Globus pallidus (tissue), 1 donor: ENCODE measurements around the gene USHBP1.

Experiments used
- DNase-seq: peaks from one replicate; pipeline ENCODE4 v3.0.0-alpha.2; 2015; ENCODE audit warnings: low spot score

USHBP1 gene

GRCh38 chr19:17237747-17238706 lies 26.5 kb downstream of the USHBP1 start:
- DNase-seq = no peak

- DNase-seq = no peak
Measured at GRCh38 chr19:17236811-17237543, 27.6 kb downstream of the USHBP1 start.

GRCh38 chr19:17235971-17236777 lies 28.4 kb downstream of the USHBP1 start:
- no peak for DNase-seq

- DNase-seq = peak; percentile 66
Measured at GRCh38 chr19:17235300-17235970, 29.1 kb downstream of the USHBP1 start.

GRCh38 chr19:17234911-17235299 lies 29.6 kb downstream of the USHBP1 start:
- DNase-seq = no peak

- DNase-seq = no peak
Measured at GRCh38 chr19:17232258-17232657, 32.3 kb downstream of the USHBP1 start.

GRCh38 chr19:17229890-17230289 lies 34.7 kb downstream of the USHBP1 start:
- DNase-seq = no peak

- DNase-seq = no peak
Measured at GRCh38 chr19:17227798-17228367, 36.7 kb downstream of the USHBP1 start.

GRCh38 chr19:17226002-17226933 lies 38.3 kb downstream of the USHBP1 start, which contains the start of gene OCEL1:
OCEL1 (plus strand) TSS chr19:17226226; CDS start chr19:17226248, 22 bp downstream.
- peak; percentile 98 for DNase-seq

- DNase-seq = no peak
Measured at GRCh38 chr19:17225053-17225452, 39.5 kb downstream of the USHBP1 start.

- DNase-seq = no peak
Measured at GRCh38 chr19:17220207-17220758, 44.3 kb downstream of the USHBP1 start.

GRCh38 chr19:17219286-17219685 lies 45.3 kb downstream of the USHBP1 start:
- DNase-seq = no peak

- DNase-seq = no peak
Measured at GRCh38 chr19:17216058-17216670, 48.4 kb downstream of the USHBP1 start.

GRCh38 chr19:17215127-17215971 lies 49.2 kb downstream of the USHBP1 start, which contains the start of gene USE1:
USE1 (plus strand) TSS chr19:17215357; CDS start chr19:17215406, 49 bp downstream.
- DNase-seq = peak; percentile 90

GRCh38 chr19:17214508-17215126 lies 49.9 kb downstream of the USHBP1 start:
- no peak for DNase-seq

- no peak for DNase-seq
Measured at GRCh38 chr19:17213334-17213733, 51.2 kb downstream of the USHBP1 start.

GRCh38 chr19:17211547-17212446 lies 52.7 kb downstream of the USHBP1 start:
- DNase-seq = no peak
